HG03520 (cell line): ENCODE data around the gene ZSWIM4.

Experiments used
- ATAC-seq: cut with Tn5 transposase; IDR thresholded peaks from one replicate; pipeline ENCODE4 v1.9.1; 2021; ENCODE audit warnings: mild to moderate bottlenecking, moderate library complexity; ENCODE audit not compliant: unreplicated experiment

ZSWIM4 gene

GRCh38 chr19:13831537-13832467 lies 36.6 kb downstream of the ZSWIM4 start:
- no peak for ATAC-seq

DNA sequence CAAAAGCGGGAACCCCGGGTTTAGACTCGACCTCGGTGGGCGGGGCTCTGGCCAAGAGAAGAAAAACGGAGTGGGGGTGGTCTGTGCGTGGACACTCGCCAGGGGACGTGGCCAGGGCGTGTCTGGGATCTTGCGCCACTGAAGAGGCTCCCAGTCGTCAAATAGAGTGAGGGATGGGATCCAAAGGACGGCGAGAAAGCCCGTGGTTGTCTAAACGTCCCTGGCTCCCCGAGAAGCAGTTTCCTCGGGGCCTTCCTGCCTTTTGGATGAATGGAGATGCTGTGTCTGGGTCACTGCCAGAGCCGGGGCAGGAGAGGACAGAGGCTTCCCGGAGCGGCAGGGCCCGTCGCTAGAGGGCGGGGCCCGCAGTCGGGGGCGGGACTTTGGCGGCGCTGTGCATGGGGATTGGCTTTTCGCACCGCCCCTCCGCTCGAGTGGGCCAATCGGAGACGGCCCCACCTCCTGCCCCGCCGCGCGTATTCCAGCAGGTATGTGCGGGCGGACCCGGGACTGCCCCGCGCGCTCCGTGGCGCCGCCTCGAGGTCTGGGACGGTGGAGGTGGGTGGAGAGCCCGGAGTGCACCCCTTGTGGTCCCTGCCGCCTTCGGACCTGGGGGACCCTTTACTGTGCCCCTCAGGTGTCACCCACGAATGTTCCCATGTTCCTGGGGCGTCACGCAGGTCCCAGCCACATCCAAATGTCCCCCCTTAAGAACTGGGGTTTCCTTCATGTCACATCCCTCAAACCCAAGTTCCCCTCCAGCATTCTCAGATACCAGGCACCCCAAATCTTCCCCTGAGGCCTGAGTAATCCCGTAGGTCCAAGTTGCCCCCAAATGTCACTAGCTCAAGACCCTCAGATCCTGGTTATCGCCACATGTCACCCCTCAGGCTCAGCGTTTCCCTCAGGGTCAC lies 38.3 kb downstream of the ZSWIM4 start:
- peak; percentile 53 for ATAC-seq

- ATAC-seq: no peak
Observed at GRCh38 chr19:13834244-13835069, 39.2 kb downstream of the ZSWIM4 start.

GRCh38 chr19:13835791-13836723 lies 40.8 kb downstream of the ZSWIM4 start:
- no peak for ATAC-seq

- no peak for ATAC-seq
Observed at GRCh38 chr19:13838435-13839129, 43.3 kb downstream of the ZSWIM4 start.

- ATAC-seq: peak; percentile 27
Observed at GRCh38 chr19:13839130-13839937, 44.1 kb downstream of the ZSWIM4 start.

DNA sequence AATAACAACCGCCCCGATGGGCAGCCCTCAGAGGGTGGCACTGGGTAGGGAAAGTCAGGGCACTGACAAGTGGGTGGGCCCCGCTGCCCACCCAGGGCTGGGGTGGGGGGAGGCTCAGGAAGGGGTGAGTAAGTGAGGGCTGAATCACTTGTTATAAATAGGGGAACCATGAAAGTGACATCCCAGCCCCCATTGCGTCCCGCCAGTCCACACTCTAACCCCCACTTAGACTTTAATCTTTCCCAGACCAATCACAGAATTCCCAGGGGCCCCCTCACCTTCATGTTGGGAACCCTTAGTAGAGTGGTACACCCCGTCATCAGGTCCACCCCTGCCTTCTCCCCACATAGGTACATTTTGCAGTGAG lies 44.7 kb downstream of the ZSWIM4 start:
- no peak for ATAC-seq

GRCh38 chr19:13840305-13841085 lies 45.3 kb downstream of the ZSWIM4 start:
- ATAC-seq: no peak

- ATAC-seq: no peak
Observed at GRCh38 chr19:13841086-13841961, 46.1 kb downstream of the ZSWIM4 start.

GRCh38 chr19:13841962-13842290 lies 46.7 kb downstream of the ZSWIM4 start:
- no peak for ATAC-seq

DNA sequence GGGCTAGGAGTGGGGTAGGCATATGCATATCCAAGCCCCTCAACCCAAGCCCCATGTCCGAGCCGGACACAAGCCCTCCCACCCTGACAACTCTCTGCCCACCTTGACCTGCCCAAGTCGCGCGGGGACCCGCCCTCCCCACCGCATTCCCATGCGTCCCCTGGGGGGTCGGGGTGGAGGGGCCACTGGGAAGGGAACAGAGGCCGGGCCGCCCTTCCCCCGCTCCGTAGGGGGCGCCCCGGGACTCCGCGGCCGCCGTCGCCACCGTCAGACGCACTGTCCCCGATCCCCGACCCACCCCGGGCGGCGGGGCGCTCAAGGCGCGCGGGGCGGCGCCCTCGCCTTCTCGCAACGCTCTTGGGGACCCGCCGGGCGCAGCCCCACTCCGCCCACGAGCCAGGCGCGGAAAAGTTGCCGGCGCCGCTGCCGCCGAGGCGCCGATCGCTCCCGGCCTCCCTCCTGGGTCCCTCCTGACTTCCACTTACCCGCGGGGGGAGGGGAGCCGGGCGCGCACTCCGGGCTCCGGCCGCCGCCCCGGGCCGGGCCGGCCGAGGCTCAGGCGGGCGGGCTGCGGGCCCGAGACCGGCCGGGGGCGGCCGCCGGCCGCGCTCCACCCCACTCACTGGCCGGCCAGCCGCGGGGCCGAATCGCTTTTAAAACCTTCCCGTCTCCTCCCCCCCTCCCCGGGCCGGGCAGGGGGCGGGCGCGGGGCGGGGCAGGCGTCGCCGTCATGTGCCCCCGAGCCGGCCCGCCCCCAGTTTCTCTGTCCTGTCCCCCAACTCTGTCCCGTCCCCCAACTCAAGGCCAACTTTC lies 47.3 kb downstream of the ZSWIM4 start:
- ATAC-seq: no peak

GRCh38 chr19:13843104-13843921 lies 48.1 kb downstream of the ZSWIM4 start:
- no peak for ATAC-seq

GRCh38 chr19:13844130-13844631 lies 48.9 kb downstream of the ZSWIM4 start:
- no peak for ATAC-seq

DNA sequence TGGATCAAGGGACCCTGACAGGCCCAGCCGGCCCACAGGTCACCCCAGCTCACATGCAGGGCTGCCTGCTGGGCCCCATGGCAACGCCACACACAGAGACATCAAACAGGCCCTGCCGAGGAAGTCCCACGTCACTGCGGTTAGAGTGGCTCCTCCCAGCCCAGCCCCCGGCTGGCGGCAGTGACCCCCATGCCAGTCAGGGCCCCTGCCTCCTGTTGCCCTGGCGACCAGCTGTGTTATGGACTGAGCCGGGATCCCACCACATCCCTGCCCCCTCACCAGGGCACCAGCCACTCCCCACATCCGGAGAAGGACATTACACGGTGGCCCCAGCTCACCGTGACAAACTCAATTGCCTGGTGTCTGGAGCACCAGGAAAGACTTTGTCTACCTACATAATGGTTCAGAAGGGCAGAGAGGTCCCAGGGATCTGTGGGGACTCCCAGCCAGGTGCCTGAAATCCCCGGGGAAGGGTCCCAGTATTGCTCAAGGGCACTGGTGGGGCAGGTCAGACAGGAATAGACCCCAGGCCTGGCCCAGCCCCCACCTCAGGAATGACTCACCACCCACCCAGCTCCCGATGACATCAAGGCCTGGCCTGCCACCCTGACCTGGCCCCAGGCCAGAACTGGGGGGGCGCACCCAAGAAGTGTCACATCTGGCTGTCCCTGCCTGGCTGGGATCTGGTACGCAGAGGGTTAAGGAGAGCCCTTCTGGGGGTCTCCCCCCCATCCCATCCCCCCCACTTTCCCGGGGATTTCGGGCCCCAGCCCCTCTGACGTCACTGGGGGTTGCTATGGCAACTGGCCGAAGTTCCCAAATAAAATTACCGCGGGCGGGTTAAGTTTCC lies 51.5 kb downstream of the ZSWIM4 start:
- ATAC-seq: peak; percentile 41
